ENCODE data around the gene SLITRK3.

- TF ChIP-seq CEBPB (IDR thresholded peaks at IDR 0.05; ENCODE audit: low read depth) (no peak), MAX (IDR thresholded peaks at IDR 0.05) (no peak), POLR2A (IDR thresholded peaks at IDR 0.05; ENCODE audit: borderline replicate concordance, extremely low read depth, insufficient read depth, insufficient read length) (no peak), ZNF274 (IDR thresholded peaks at IDR 0.05; ENCODE audit: low read depth, low read length) (no peak), CTCF (IDR thresholded peaks at IDR 0.05 in 2 of 3, conservative IDR thresholded peaks at IDR 0.05 in 1 of 3; ENCODE audit: borderline replicate concordance in 1 of 3, insufficient read depth in 1 of 3, low read depth in 2 of 3, low read length in 2 of 3) (no peak), ELF1 (IDR thresholded peaks at IDR 0.05; ENCODE audit: borderline replicate concordance, low read depth) (no peak)
These were observed 38.2 kb downstream of the SLITRK3 start for GRCh38 chr3:165158011-165158410.
